ENCODE data around the gene NDUFS1. TPM values are rescaled to one million over a fixed set of nuclear protein-coding genes. Genes with fewer than 3 reads are reported as not detected.
"Not testable (repeated sequence)": the region's sequence is repeated elsewhere in the genome, so short reads cannot be mapped to it uniquely, and the experiment has no call there.

NDUFS1 gene
- total RNA-seq, 1 experiment from 2014 or later = 100 TPM

GRCh38 chr2:206160807-206161179 lies 1.5 kb upstream of the NDUFS1 start:
- no peak for TF ChIP-seq CTCF (IDR thresholded peaks at IDR 0.05; ENCODE audit: unreplicated experiment)
- H3K36me3 Mint-ChIP-seq (ENCODE audit: insufficient read depth, unreplicated experiment) = peaks cover 69% of the 10 kb centered on the region
- POLR2A ChIA-PET = interaction anchor here (0.6 to 4.1 kb wide), 21 partner anchors 10 to 597 kb away, joined by 3 to 55 read pairs (median 5); partner anchors contain the start of genes INO80D and ZDBF2

GRCh38 chr2:206160125-206160806 lies 1.0 kb upstream of the NDUFS1 start:
- H3K4me3 Mint-ChIP-seq (ENCODE audit: unreplicated experiment) = peak overlapping the region; percentile 80
- H3K27ac Mint-ChIP-seq (ENCODE audit: low read depth, unreplicated experiment) = peak overlapping the region; percentile 98
- peaks cover 22% of the 10 kb centered on the region for H3K4me1 Mint-ChIP-seq (ENCODE audit: insufficient read depth, unreplicated experiment)
- no peaks in the 10 kb centered on the region for H3K9me3 Mint-ChIP-seq (ENCODE audit: unreplicated experiment)
- BruUV-seq (replicated peaks) = TSS peak; percentile 70
- H3K36me3 Mint-ChIP-seq (ENCODE audit: insufficient read depth, unreplicated experiment) = peaks cover 74% of the 10 kb centered on the region
- DNase-seq (ENCODE audit: unreplicated experiment) = no peak
- no peaks in the 10 kb centered on the region for H3K27me3 Mint-ChIP-seq (ENCODE audit: insufficient read depth, unreplicated experiment)
- ChIA-PET CTCF (interaction anchor here (0.6 to 2.4 kb wide), 6 partner anchors 53 to 399 kb away, joined by 3 to 11 read pairs (median 4); a partner anchor contains a TSS), POLR2A (interaction anchor here (0.6 to 4.1 kb wide), 27 partner anchors 10 to 597 kb away, joined by 3 to 55 read pairs (median 5); partner anchors contain the start of genes INO80D and ZDBF2)
- no peak for TF ChIP-seq CTCF (IDR thresholded peaks at IDR 0.05; ENCODE audit: unreplicated experiment)
- intact Hi-C loops (cut with micrococcal nuclease) = loop anchor here (5.0 to 10.0 kb wide), 2 partner anchors 285 to 397 kb away; partner anchors contain the start of gene ADAM23

More at GRCh38 chr2:206160807-206161179, 1.5 kb upstream of the NDUFS1 start:
- intact Hi-C loops (cut with micrococcal nuclease) = loop anchor here (5.0 to 10.0 kb wide), 2 partner anchors 284 to 397 kb away; partner anchors contain the start of gene ADAM23
- DNase-seq (ENCODE audit: unreplicated experiment) = no peak
- Mint-ChIP-seq H3K27me3 (ENCODE audit: insufficient read depth, unreplicated experiment) (no peaks in the 10 kb centered on the region), H3K4me3 (ENCODE audit: unreplicated experiment) (peak overlapping the region; percentile 80), H3K9me3 (ENCODE audit: unreplicated experiment) (no peaks in the 10 kb centered on the region), H3K27ac (ENCODE audit: low read depth, unreplicated experiment) (peak overlapping the region; percentile 98), H3K4me1 (ENCODE audit: insufficient read depth, unreplicated experiment) (peaks cover 22% of the 10 kb centered on the region)
- BruUV-seq (replicated peaks) = no TSS peak
- CTCF ChIA-PET = interaction anchor here (0.6 to 5.9 kb wide), 6 partner anchors 52 to 398 kb away, joined by 3 to 50 read pairs (median 6); a partner anchor contains a TSS

GRCh38 chr2:206158563-206159345 lies 490 bp downstream of the NDUFS1 start:
- Mint-ChIP-seq H3K27ac (ENCODE audit: low read depth, unreplicated experiment) (peak overlapping the region; percentile 98), H3K27me3 (ENCODE audit: insufficient read depth, unreplicated experiment) (no peaks in the 10 kb centered on the region), H3K36me3 (ENCODE audit: insufficient read depth, unreplicated experiment) (peaks cover 70% of the 10 kb centered on the region), H3K4me3 (ENCODE audit: unreplicated experiment) (peak overlapping the region; percentile 80), H3K4me1 (ENCODE audit: insufficient read depth, unreplicated experiment) (peaks cover 26% of the 10 kb centered on the region), H3K9me3 (ENCODE audit: unreplicated experiment) (no peaks in the 10 kb centered on the region)
- intact Hi-C loops (cut with micrococcal nuclease) = loop anchor here (1.0 to 10.0 kb wide), 2 partner anchors 72 to 154 kb away; partner anchors contain the start of gene INO80D
- CTCF ChIA-PET = interaction anchor here (1.2 kb wide), 1 partner anchor 60 kb away, joined by 4 read pairs; no protein-coding TSS in a partner anchor
- DNase-seq (ENCODE audit: unreplicated experiment) = no peak
- TSS peak; percentile 70 for BruUV-seq (replicated peaks)
- TF ChIP-seq CTCF (IDR thresholded peaks at IDR 0.05; ENCODE audit: unreplicated experiment) = no peak
- POLR2A ChIA-PET = interaction anchor here (0.6 to 4.1 kb wide), 16 partner anchors 10 to 1947 kb away, joined by 3 to 55 read pairs (median 4); partner anchors contain the start of genes INO80D and ZDBF2

GRCh38 chr2:206157014-206157413 lies 2.2 kb downstream of the NDUFS1 start:
- BruUV-seq (replicated peaks); H3K27me3 Mint-ChIP-seq (ENCODE audit: insufficient read depth, unreplicated experiment); H3K9me3 Mint-ChIP-seq (ENCODE audit: unreplicated experiment); H3K27ac Mint-ChIP-seq (ENCODE audit: low read depth, unreplicated experiment): not testable (repeated sequence)
- CTCF ChIA-PET = interaction anchor here (0.5 kb wide), 1 partner anchor 148 kb away, joined by 3 read pairs; no protein-coding TSS in a partner anchor
- DNase-seq (ENCODE audit: unreplicated experiment) = peak; percentile 52
- Mint-ChIP-seq H3K4me3 (ENCODE audit: unreplicated experiment) (peak overlapping the region; percentile 80), H3K4me1 (ENCODE audit: insufficient read depth, unreplicated experiment) (peaks cover 21% of the 10 kb centered on the region), H3K36me3 (ENCODE audit: insufficient read depth, unreplicated experiment) (peaks cover 64% of the 10 kb centered on the region)
- intact Hi-C loops (cut with micrococcal nuclease) = loop anchor here (10.0 kb wide), 1 partner anchor 152 kb away; no protein-coding TSS in a partner anchor
- POLR2A ChIA-PET = interaction anchor here (1.0 to 1.4 kb wide), 4 partner anchors 11 to 71 kb away, joined by 4 to 5 read pairs (median 5); partner anchors contain the start of gene INO80D
